Measurements from ENCODE around the gene ARHGEF39.

DNA sequence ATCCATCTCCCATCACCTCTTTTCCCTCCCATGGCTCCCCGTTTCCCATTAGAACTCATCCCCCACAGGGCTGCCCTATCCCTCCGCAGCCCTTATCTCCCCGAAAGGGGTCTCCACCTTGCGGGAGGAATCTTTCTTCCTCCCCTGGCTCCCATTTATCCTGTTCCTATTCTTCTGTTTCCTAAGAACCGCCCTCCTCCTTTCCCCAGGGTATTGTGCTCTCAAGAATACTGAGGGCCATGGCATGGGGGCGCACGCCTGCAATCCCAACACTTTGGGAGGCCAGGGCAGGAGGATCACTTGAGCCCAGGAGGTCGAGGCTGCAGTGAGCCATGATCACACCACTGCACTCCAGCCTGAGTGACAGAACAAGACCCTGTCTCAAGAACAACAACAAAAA is 47.4 kb downstream of the ARHGEF39 start:
- TF ChIP-seq, protein P1, sequence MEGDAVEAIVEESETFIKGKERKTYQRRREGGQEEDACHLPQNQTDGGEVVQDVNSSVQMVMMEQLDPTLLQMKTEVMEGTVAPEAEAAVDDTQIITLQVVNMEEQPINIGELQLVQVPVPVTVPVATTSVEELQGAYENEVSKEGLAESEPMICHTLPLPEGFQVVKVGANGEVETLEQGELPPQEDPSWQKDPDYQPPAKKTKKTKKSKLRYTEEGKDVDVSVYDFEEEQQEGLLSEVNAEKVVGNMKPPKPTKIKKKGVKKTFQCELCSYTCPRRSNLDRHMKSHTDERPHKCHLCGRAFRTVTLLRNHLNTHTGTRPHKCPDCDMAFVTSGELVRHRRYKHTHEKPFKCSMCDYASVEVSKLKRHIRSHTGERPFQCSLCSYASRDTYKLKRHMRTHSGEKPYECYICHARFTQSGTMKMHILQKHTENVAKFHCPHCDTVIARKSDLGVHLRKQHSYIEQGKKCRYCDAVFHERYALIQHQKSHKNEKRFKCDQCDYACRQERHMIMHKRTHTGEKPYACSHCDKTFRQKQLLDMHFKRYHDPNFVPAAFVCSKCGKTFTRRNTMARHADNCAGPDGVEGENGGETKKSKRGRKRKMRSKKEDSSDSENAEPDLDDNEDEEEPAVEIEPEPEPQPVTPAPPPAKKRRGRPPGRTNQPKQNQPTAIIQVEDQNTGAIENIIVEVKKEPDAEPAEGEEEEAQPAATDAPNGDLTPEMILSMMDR (IDR thresholded peaks at IDR 0.05), result no peak
- TF ChIP-seq POLR2AphosphoS5 (IDR thresholded peaks at IDR 0.05) (no peak), POLR2A (IDR thresholded peaks at IDR 0.05) (no peak)

All from breast epithelium (tissue), 3 donors.